ENCODE measurements around the gene ACSL6. TPM values are rescaled to one million over a fixed set of nuclear protein-coding genes. Genes with fewer than 3 reads are reported as not detected.

Gene ACSL6
- polyA plus RNA-seq (ENCODE audit: insufficient read length in 4 of 4) = 1 to 10 TPM; 1.7 to 2.6 (median 2.2) TPM

- no peak for DNase-seq (ENCODE audit: low read depth in 4 of 4, low spot score in 2 of 4)
Observed at GRCh38 chr5:132011622-132012343, at the start of gene ACSL6. Gene ACSL6 (minus strand): TSS chr5:132011658. CDS start chr5:132011553, 105 bp downstream.

- no peak for DNase-seq (ENCODE audit: low read depth in 4 of 4, low spot score in 2 of 4)
Observed at GRCh38 chr5:132060501-132061161, 49.2 kb upstream of the ACSL6 start, which contains the start of gene IL3. Gene IL3 (plus strand): TSS chr5:132060655. CDS start chr5:132060707, 52 bp downstream.

GRCh38 chr5:132059696-132060500 lies 48.4 kb upstream of the ACSL6 start:
- no peak for DNase-seq (ENCODE audit: low read depth in 4 of 4, low spot score in 2 of 4)

- DNase-seq (ENCODE audit: low read depth in 4 of 4, low spot score in 2 of 4) = no peak
Observed at GRCh38 chr5:132059043-132059695, 47.7 kb upstream of the ACSL6 start.

- DNase-seq (ENCODE audit: low read depth in 4 of 4, low spot score in 2 of 4) = no peak
Observed at GRCh38 chr5:132058646-132059042, 47.2 kb upstream of the ACSL6 start.

GRCh38 chr5:132057498-132058255 lies 46.2 kb upstream of the ACSL6 start:
- DNase-seq (ENCODE audit: low read depth in 4 of 4, low spot score in 2 of 4) = no peak

GRCh38 chr5:132056610-132057497 lies 45.4 kb upstream of the ACSL6 start:
- DNase-seq (ENCODE audit: low read depth in 4 of 4, low spot score in 2 of 4) = no peak

GRCh38 chr5:132055808-132056609 lies 44.6 kb upstream of the ACSL6 start:
- DNase-seq (ENCODE audit: low read depth in 4 of 4, low spot score in 2 of 4) = no peak

- no peak for DNase-seq (ENCODE audit: low read depth in 4 of 4, low spot score in 2 of 4)
Observed at GRCh38 chr5:132055441-132055807, 44.0 kb upstream of the ACSL6 start.

GRCh38 chr5:132054697-132055440 lies 43.4 kb upstream of the ACSL6 start:
- no peak for DNase-seq (ENCODE audit: low read depth in 4 of 4, low spot score in 2 of 4)

- no peak for DNase-seq (ENCODE audit: low read depth in 4 of 4, low spot score in 2 of 4)
Observed at GRCh38 chr5:132054031-132054696, 42.7 kb upstream of the ACSL6 start.

- DNase-seq (ENCODE audit: low read depth in 4 of 4, low spot score in 2 of 4) = no peak
Observed at GRCh38 chr5:132053483-132053882, 42.0 kb upstream of the ACSL6 start.

- no peak for DNase-seq (ENCODE audit: low read depth in 4 of 4, low spot score in 2 of 4)
Observed at GRCh38 chr5:132052520-132052919, 41.1 kb upstream of the ACSL6 start.

GRCh38 chr5:132050661-132051552 lies 39.4 kb upstream of the ACSL6 start:
- DNase-seq (ENCODE audit: low read depth in 4 of 4, low spot score in 2 of 4) = no peak

GRCh38 chr5:132050136-132050535 lies 38.7 kb upstream of the ACSL6 start:
- no peak for DNase-seq (ENCODE audit: low read depth in 4 of 4, low spot score in 2 of 4)

- DNase-seq (ENCODE audit: low read depth in 4 of 4, low spot score in 2 of 4) = no peak
Observed at GRCh38 chr5:132049559-132049958, 38.1 kb upstream of the ACSL6 start.

Data from left renal cortex interstitium (tissue), 4 donors.